K562 (cell line): ENCODE data around the gene TNFAIP3. TPM values are rescaled to one million over a fixed set of nuclear protein-coding genes. Genes with fewer than 3 reads are reported as not detected.

Experiments used
- ETV6 ChIP-seq, 3 experiments: fragments of 150-350 bp in 1 of 3; sonication (generic) in 1 of 3; formaldehyde crosslinking in 1 of 3; IDR thresholded peaks; 2 replicates each; pipeline versions ENCODE4 v1.6.1 to v1.8.0; 2014 to 2022; ENCODE audit warnings: borderline replicate concordance in 2 of 3, low read depth in 2 of 3, antibody characterized with exemption in 1 of 3, low read length in 1 of 3, mild to moderate bottlenecking in 1 of 3, missing genetic modification reagents in 1 of 3
- KHSRP ChIP-seq: fragments of 450-650 bp; IDR thresholded peaks from 2 replicates; pipeline ENCODE4 v1.6.1; 2017
- MAFF ChIP-seq: IDR thresholded peaks from 2 replicates; pipeline ENCODE4 v1.6.1; 2012; ENCODE audit warnings: low read length, improper control_type of control experiment
- MCM5 ChIP-seq: fragments of 450-650 bp; IDR thresholded peaks from 2 replicates; pipeline ENCODE4 v1.6.1; 2016; ENCODE audit warnings: low read depth
- NCOA4 ChIP-seq: fragments of 450-650 bp; IDR thresholded peaks from 2 replicates; pipeline ENCODE4 v1.6.1; 2018; ENCODE audit warnings: mild to moderate bottlenecking; ENCODE audit not compliant: partially characterized antibody
- PPARD ChIP-seq: fragments of 250-450 bp; sonication (Bioruptor Pico); IDR thresholded peaks from 2 replicates; pipeline ENCODE4 v1.8.0; 2022; ENCODE audit warnings: inconsistent platforms, mild to moderate bottlenecking, moderate library complexity
- SMAD4 ChIP-seq: fragments of 250-450 bp; sonication (Bioruptor Pico); conservative IDR thresholded peaks from 2 replicates; pipeline ENCODE4 v1.8.0; 2021; ENCODE audit warnings: inconsistent platforms, mild to moderate bottlenecking, moderate library complexity
- SMARCB1 ChIP-seq: IDR thresholded peaks from 2 replicates; pipeline ENCODE4 v1.6.1; 2011; ENCODE audit warnings: improper control_type of control experiment, low read depth; ENCODE audit not compliant: insufficient read length
- SMARCC2 ChIP-seq: fragments of 450-650 bp; IDR thresholded peaks from 2 replicates; pipeline ENCODE4 v1.6.1; 2017; ENCODE audit warnings: antibody characterized with exemption, moderate library complexity, mild to moderate bottlenecking, low read depth
- SUPT5H ChIP-seq: fragments of 450-650 bp; IDR thresholded peaks from 2 replicates; pipeline ENCODE4 v1.6.1; 2016
- TEAD1 ChIP-seq, 2 experiments: fragments of 450-650 bp in 1 of 2; sonication (generic) in 1 of 2; formaldehyde crosslinking; IDR thresholded peaks; 2 replicates each; pipeline versions ENCODE4 v1.4.0 to v1.8.0; 2020 to 2022; ENCODE audit warnings: mild to moderate bottlenecking in 2 of 2, missing genetic modification reagents in 1 of 2
- TOE1 ChIP-seq, 2 experiments: fragments of 450-650 bp in 1 of 2; sonication (generic) in 1 of 2; formaldehyde crosslinking in 1 of 2; IDR thresholded peaks; 2 replicates each; pipeline versions ENCODE4 v1.7.1 to v1.8.0; 2016 to 2022; ENCODE audit warnings: borderline replicate concordance in 2 of 2, mild to moderate bottlenecking in 2 of 2, antibody characterized with exemption in 1 of 2, inconsistent platforms in 1 of 2, low read depth in 1 of 2, missing genetic modification reagents in 1 of 2, moderate library complexity in 1 of 2
- ZNF232 ChIP-seq: sonication (generic); formaldehyde crosslinking; IDR thresholded peaks from 2 replicates; pipeline ENCODE4 v1.8.0; 2022; ENCODE audit warnings: mild to moderate bottlenecking, missing genetic modification reagents
- ZNF431 ChIP-seq: sonication (generic); formaldehyde crosslinking; IDR thresholded peaks from 2 replicates; pipeline ENCODE4 v1.8.0; 2022; ENCODE audit warnings: mild to moderate bottlenecking, missing genetic modification reagents
- ZNF699 ChIP-seq: fragments of 250-450 bp; sonication (Bioruptor Pico); IDR thresholded peaks from 2 replicates; pipeline ENCODE4 v1.8.0; 2021; ENCODE audit warnings: mild to moderate bottlenecking, moderate library complexity; ENCODE audit not compliant: insufficient replicate concordance
- polyA plus RNA-seq, 8 experiments: library from polyadenylated mRNA; depleted of rRNA in 4 of 8; stranded (reverse) in 5 of 8; unstranded in 3 of 8; fragments of >200 nt; fragmentation: Nextera tagmentation in 2 of 8; fragmentation: Illumina TruSeq in 1 of 8; extraction: Ambion mirVana in 2 of 8; extraction: Trizol in 1 of 8; gene quantifications; 2 replicates each; pipeline versions ENCODE4 v1.2.1 to v1.2.3, GENCODE V29; 2011 to 2014; ENCODE audit warnings: inconsistent platforms in 1 of 8, missing spikeins in 1 of 8
- total RNA-seq, 7 experiments: library from RNA; depleted of rRNA in 6 of 7; stranded (reverse); fragments of >200 nt in 6 of 7; fragmentation: Illumina TruSeq in 2 of 7; extraction: Trizol in 2 of 7; gene quantifications; 2 replicates each; pipeline versions ENCODE4 v1.2.1 to v1.2.3, GENCODE V29; 2011 to 2021; ENCODE audit warnings: low replicate concordance in 1 of 7
- TF ChIP-seq, protein P1 (sequence below): fragments of 450-650 bp; IDR thresholded peaks from 2 replicates; pipeline ENCODE4 v1.6.1; 2018; ENCODE audit warnings: mild to moderate bottlenecking, low read depth; ENCODE audit not compliant: partially characterized antibody
- TF ChIP-seq, protein P2 (sequence below): fragments of 250-450 bp; sonication (Bioruptor Pico); IDR thresholded peaks from 2 replicates; pipeline ENCODE4 v1.5.0; 2021; ENCODE audit warnings: mild to moderate bottlenecking, moderate library complexity
- TF ChIP-seq, protein P3 (sequence below), 3 experiments: fragments of 200-800 bp in 1 of 3; sonication (Bioruptor generic) in 1 of 3; sonication (generic) in 1 of 3; formaldehyde crosslinking in 1 of 3; IDR thresholded peaks; 2 replicates each; pipeline versions ENCODE4 v1.6.1 to v1.8.0; 2016 to 2022; ENCODE audit warnings: mild to moderate bottlenecking in 2 of 3, missing compliant biosample characterization in 2 of 3, missing genetic modification characterization in 2 of 3, missing genetic modification reagents in 1 of 3

Gene TNFAIP3
- total and polyA plus RNA-seq, 9 of the 15 experiments (the other 6 are each of a cell fraction or from before 2014, with no cell fraction given) = 0.79 to 17.0 (median 6.4) TPM

DNA sequence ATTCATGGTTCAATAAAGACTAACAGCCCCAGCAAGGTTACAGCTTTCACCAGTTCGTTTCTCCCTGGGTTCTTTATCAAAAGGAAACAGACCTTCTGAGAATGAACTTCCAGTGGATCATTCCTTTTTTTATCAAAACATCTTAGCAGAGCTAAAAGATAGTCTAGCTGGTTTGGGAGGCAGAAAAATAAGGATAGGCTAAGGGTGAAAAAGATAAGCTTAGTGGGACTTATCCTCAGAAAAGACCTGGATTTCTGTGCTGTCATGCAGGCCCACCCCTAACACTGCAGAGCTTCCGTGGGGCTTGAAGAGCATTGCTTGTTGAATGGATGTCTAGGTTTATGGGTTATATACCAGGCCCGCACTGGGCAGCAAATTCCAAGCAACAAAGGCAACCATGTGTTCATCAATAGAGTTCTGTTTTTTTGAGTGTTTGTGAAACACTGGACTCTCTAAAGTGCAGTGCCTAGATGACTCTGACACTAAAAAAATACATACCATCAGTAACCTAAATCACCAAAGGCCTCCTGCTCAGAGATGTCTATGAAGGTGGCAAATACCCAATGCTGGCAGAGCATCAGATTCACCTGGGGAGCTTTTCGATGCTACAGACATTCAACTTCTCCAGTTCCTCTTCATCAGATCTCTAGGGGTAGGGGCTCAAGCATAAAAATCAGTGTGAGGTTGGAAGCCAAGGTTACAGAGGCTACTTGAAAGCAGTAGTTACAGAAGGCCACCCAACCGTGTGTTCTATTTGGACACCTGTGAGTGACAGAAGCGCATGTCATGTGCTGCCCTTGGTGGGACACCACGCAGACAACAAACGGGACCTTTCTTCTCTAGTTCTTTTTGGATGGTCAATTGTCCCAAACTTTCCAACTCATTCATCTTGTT is 53.0 kb downstream of the TNFAIP3 start (continued):
- peak; percentile 59 for TF ChIP-seq SMAD4 (CRISPR knock-in tag)
- TF ChIP-seq MAFF = no peak
- TF ChIP-seq TOE1 (IDR thresholded peaks at IDR 0.05; ENCODE audit: borderline replicate concordance) = no peak
- no peak for TF ChIP-seq TOE1 (CRISPR knock-in tag; IDR thresholded peaks at IDR 0.05; ENCODE audit: borderline replicate concordance, low read depth)
- TF ChIP-seq, protein P1, sequence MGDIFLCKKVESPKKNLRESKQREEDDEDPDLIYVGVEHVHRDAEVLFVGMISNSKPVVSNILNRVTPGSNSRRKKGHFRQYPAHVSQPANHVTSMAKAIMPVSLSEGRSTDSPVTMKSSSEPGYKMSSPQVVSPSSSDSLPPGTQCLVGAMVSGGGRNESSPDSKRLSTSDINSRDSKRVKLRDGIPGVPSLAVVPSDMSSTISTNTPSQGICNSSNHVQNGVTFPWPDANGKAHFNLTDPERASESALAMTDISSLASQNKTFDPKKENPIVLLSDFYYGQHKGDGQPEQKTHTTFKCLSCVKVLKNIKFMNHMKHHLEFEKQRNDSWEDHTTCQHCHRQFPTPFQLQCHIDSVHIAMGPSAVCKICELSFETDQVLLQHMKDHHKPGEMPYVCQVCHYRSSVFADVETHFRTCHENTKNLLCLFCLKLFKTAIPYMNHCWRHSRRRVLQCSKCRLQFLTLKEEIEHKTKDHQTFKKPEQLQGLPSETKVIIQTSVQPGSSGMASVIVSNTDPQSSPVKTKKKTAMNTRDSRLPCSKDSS = no peak
- no peak for TF ChIP-seq PPARD (CRISPR knock-in tag)
- TF ChIP-seq SUPT5H = no peak
- TF ChIP-seq, protein P2, sequence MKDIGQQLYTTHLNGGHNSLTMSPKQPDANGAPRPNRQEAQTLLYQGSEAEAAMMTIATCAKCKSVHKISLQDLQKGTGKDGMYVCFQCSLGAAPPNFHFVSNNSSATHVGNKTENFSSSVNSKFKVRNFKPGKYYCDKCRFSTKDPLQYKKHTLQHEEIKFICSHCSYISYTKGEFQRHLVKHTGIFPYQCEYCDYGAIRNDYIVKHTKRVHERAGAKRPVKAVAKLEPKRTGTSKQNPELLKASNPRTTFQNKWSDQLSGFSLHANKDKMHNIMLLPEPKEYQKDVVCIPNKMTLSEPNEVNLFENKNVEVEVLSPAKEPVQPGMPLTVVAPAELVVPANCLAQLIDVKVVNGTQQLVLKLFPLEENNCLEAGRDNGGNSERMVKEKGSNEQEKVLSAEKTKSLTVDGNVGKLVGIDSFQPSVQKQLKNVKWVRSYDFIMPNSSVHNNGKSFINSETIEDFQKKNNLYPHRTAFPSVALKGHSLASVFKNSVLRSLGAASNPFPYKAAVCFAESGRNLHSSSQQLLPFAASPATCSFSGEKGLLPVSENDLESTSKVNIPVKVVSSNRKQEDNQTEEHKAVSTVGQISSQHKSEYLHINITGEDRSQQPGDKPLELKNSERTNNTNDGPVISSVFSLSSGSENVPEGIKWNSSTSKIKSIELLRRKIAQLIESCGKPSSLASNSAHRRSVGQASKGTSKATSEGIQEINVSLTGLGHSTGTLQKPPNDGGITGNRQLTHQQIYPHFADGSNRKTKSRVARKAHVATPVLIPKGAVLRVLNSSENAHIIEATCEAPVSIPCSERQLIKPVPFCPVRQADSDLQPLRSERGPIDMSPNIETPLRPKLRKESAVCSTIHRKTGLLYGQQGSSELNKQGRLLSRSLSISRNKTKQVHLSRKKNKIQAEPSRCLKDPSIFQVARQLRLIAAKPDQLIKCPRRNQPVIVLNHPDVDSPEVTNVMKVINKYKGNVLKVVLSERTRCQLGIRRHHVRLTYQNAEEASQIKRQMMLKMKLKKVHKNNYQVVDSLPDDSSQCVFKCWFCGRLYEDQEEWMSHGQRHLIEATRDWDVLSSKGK = no peak
- TF ChIP-seq KHSRP = no peak
- no peak for TF ChIP-seq ZNF699 (CRISPR knock-in tag)
- TF ChIP-seq MCM5 = no peak
- no peak for TF ChIP-seq ZNF431 (CRISPR knock-in tag)
- peak; percentile 27 for TF ChIP-seq SMARCB1
- peak; percentile 79 for TF ChIP-seq SMARCC2
- peak; percentile 28 to 44; a peak in 1 of 4 replicates for TF ChIP-seq TEAD1 (CRISPR knock-in tag; IDR thresholded peaks at IDR 0.05)
- TF ChIP-seq, protein P3, sequence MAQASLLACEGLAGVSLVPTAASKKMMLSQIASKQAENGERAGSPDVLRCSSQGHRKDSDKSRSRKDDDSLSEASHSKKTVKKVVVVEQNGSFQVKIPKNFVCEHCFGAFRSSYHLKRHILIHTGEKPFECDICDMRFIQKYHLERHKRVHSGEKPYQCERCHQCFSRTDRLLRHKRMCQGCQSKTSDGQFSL (CRISPR knock-in tag; IDR thresholded peaks at IDR 0.05) = no peak
- TF ChIP-seq, protein P3 (tag; IDR thresholded peaks at IDR 0.05) = 0 out of 4 replicates have a peak, but pooled peaks of 1 of the 2 experiments have one; percentile 21
- TF ChIP-seq ETV6 (IDR thresholded peaks at IDR 0.05; ENCODE audit: borderline replicate concordance in 1 of 2, low read depth in 2 of 2, low read length in 1 of 2) = 0 out of 4 replicates have a peak, but pooled peaks of 1 of the 2 experiments have one; percentile 58
- TF ChIP-seq ETV6 (CRISPR knock-in tag; IDR thresholded peaks at IDR 0.05; ENCODE audit: borderline replicate concordance) = no peak
- no peak for TF ChIP-seq NCOA4
- TF ChIP-seq ZNF232 = no peak
